ENCODE data around the gene CCDC85A. TPM values are rescaled to one million over a fixed set of nuclear protein-coding genes. Genes with fewer than 3 reads are reported as not detected.

Gene CCDC85A
- total and polyA plus RNA-seq, 2 experiments from 2014 or later = 2.5 to 3.3 TPM

GRCh38 chr2:56325661-56326345, 142.0 kb downstream of the CCDC85A start:
- Histone ChIP-seq H3K27me3 (no peaks in the 10 kb centered on the region), H2AFZ (no peak overlapping the region), H3K79me2 (no peaks in the 10 kb centered on the region), H3K4me1 (ENCODE audit: insufficient read depth) (no peaks in the 10 kb centered on the region), H3K9me3 (ENCODE audit: low read depth) (no peaks in the 10 kb centered on the region), H4K20me1 (ENCODE audit: insufficient read depth, poor library complexity, severe bottlenecking) (no peaks in the 10 kb centered on the region), H3K9me2 (replicated peaks; ENCODE audit: insufficient read depth) (no peaks in the 10 kb centered on the region), H3K27ac (no peak overlapping the region), H3K4me2 (no peak overlapping the region), H3K4me3 (no peak overlapping the region), H3K36me3 (replicated peaks; ENCODE audit: insufficient read depth, low read depth) (no peaks in the 10 kb centered on the region)
- no peak for DNase-seq (ENCODE audit: low spot score)
- TF ChIP-seq EZH2 (IDR thresholded peaks at IDR 0.05; ENCODE audit: borderline replicate concordance) (no peak), EZH2phosphoT487 (IDR thresholded peaks at IDR 0.05; ENCODE audit: low read depth, severe bottlenecking, unreplicated experiment) (no peak), CTCF (IDR thresholded peaks at IDR 0.05; ENCODE audit: poor library complexity) (no peak)
- 42% methylated on average over 3 of the region's 3 CpGs for WGBS (ENCODE audit: low lambda C conversion rate, missing lambda C conversion rate)

GRCh38 chr2:56326346-56326741, 142.6 kb downstream of the CCDC85A start:
- Histone ChIP-seq H3K79me2 (no peaks in the 10 kb centered on the region), H3K4me3 (no peak overlapping the region), H3K4me1 (ENCODE audit: insufficient read depth) (no peaks in the 10 kb centered on the region), H3K36me3 (replicated peaks; ENCODE audit: insufficient read depth, low read depth) (no peaks in the 10 kb centered on the region), H3K4me2 (no peak overlapping the region), H3K9me2 (replicated peaks; ENCODE audit: insufficient read depth) (no peaks in the 10 kb centered on the region), H3K27ac (no peak overlapping the region), H3K9me3 (ENCODE audit: low read depth) (no peaks in the 10 kb centered on the region), H2AFZ (no peak overlapping the region), H4K20me1 (ENCODE audit: insufficient read depth, poor library complexity, severe bottlenecking) (no peaks in the 10 kb centered on the region), H3K27me3 (no peaks in the 10 kb centered on the region)
- no peak for TF ChIP-seq CTCF (IDR thresholded peaks at IDR 0.05; ENCODE audit: poor library complexity)
- TF ChIP-seq EZH2phosphoT487 (IDR thresholded peaks at IDR 0.05; ENCODE audit: low read depth, severe bottlenecking, unreplicated experiment) = no peak
- TF ChIP-seq EZH2 (IDR thresholded peaks at IDR 0.05; ENCODE audit: borderline replicate concordance) = no peak
- 58% methylated on average over 1 of the region's 1 CpG for WGBS (ENCODE audit: low lambda C conversion rate, missing lambda C conversion rate)
- no peak for DNase-seq (ENCODE audit: low spot score)

DNA sequence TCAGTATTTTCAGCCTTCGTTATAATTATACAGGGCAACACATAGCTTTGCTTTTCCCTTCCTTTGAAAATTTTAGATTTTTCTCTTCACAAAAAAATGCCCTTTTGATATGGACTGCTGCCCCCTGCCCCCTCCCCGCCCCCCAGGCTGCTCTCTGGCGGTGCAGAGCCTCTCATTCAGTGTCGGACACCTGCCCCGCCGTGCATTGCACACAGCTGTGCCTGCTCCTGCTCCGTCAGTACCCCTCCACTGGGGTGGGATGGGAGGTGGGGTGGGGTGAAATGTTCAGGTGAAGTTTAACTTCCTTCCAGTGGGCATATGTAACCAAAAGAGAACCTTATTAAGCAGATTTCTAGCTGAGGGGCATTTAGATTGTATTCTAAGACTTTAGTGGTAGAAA, 148.0 kb downstream of the CCDC85A start:
- no peak overlapping the region for H3K4me2 ChIP-seq
- no peak for DNase-seq (ENCODE audit: low spot score)
- H3K9me2 ChIP-seq (replicated peaks; ENCODE audit: insufficient read depth) = no peaks in the 10 kb centered on the region
- no peaks in the 10 kb centered on the region for H3K36me3 ChIP-seq (replicated peaks; ENCODE audit: insufficient read depth, low read depth)
- no peaks in the 10 kb centered on the region for H3K79me2 ChIP-seq
- no peaks in the 10 kb centered on the region for H4K20me1 ChIP-seq (ENCODE audit: insufficient read depth, poor library complexity, severe bottlenecking)
- H3K4me1 ChIP-seq (ENCODE audit: insufficient read depth) = no peaks in the 10 kb centered on the region
- no peak overlapping the region for H3K27ac ChIP-seq
- H3K9me3 ChIP-seq (ENCODE audit: low read depth) = no peaks in the 10 kb centered on the region
- no peak overlapping the region for H3K4me3 ChIP-seq
- H2AFZ ChIP-seq = no peak overlapping the region
- H3K27me3 ChIP-seq = no peaks in the 10 kb centered on the region
- TF ChIP-seq CTCF (IDR thresholded peaks at IDR 0.05; ENCODE audit: poor library complexity) = no peak
- no peak for TF ChIP-seq EZH2phosphoT487 (IDR thresholded peaks at IDR 0.05; ENCODE audit: low read depth, severe bottlenecking, unreplicated experiment)
- no peak for TF ChIP-seq EZH2 (IDR thresholded peaks at IDR 0.05; ENCODE audit: borderline replicate concordance)
- 85% methylated on average over 5 of the region's 7 CpGs for WGBS (ENCODE audit: low lambda C conversion rate, missing lambda C conversion rate)
